Inflammatory macrophage treated with lipopolysaccharide for 1 hour (primary cell): Measurements from ENCODE around the gene MUC21.

Experiments used
- DNase-seq, 2 donors: peaks; one replicate each; pipeline ENCODE4 v3.0.0-alpha.2; 2020 to 2022

Gene MUC21

GRCh38 chr6:30983439-30983838, at the start of gene MUC21:
MUC21 (plus strand) TSS chr6:30983718; CDS start chr6:30983959, 241 bp downstream.
- no peak for DNase-seq

- no peak for DNase-seq
These were observed 48.5 kb upstream of the MUC21 start for GRCh38 chr6:30935018-30935417.

DNA sequence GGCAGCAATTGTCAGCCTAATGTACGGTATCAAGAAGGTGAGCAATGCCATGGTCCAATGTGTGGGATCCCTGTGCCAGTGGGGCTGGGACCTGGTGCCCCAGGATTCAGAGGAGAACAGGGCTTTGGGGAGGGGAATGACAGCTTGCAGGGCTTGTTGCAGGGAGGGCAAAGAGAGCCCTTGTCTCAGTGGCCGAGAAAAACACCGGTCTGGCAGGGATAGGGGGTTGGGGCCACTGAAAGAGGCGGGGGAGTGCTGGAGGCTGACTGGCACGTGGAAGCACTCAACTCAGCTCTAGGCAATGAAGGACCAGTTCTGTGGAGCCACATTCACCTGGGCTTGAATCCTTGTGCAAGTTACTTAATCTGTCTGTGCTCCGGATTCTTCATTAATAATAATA, 46.3 kb upstream of the MUC21 start:
- no peak for DNase-seq

GRCh38 chr6:30938730-30939129, 44.8 kb upstream of the MUC21 start:
- no peak for DNase-seq

- DNase-seq, result no peak
These were observed 44.0 kb upstream of the MUC21 start for GRCh38 chr6:30939473-30939872.

- no peak for DNase-seq
These were observed 43.0 kb upstream of the MUC21 start, which contains the start of gene MUCL3 for GRCh38 chr6:30940361-30940986. MUCL3 (plus strand) TSS chr6:30940973; CDS start chr6:30941000, 27 bp downstream.

GRCh38 chr6:30942338-30943060, 41.0 kb upstream of the MUC21 start:
- peak; percentile 21 to 48 for DNase-seq

GRCh38 chr6:30944051-30944450, 39.5 kb upstream of the MUC21 start:
- DNase-seq, result no peak

GRCh38 chr6:30945281-30945680, 38.2 kb upstream of the MUC21 start:
- no peak for DNase-seq

- DNase-seq, result no peak
These were observed 36.3 kb upstream of the MUC21 start for GRCh38 chr6:30947231-30947630.

DNA sequence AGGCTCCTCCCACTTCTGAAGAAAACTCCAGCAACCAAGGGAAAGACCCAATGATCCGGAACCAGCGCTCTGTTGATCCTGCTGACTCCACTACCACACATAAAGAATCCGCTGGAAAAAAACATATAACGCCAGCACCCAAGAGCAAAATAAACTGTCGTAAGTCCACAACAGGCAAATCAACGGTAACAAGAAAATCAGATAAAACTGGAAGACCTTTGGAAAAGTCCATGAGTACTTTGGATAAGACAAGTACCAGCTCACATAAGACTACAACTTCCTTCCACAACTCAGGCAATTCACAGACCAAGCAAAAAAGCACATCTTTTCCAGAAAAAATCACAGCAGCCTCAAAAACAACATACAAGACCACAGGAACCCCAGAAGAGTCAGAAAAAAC, 34.7 kb upstream of the MUC21 start:
- no peak for DNase-seq

DNA sequence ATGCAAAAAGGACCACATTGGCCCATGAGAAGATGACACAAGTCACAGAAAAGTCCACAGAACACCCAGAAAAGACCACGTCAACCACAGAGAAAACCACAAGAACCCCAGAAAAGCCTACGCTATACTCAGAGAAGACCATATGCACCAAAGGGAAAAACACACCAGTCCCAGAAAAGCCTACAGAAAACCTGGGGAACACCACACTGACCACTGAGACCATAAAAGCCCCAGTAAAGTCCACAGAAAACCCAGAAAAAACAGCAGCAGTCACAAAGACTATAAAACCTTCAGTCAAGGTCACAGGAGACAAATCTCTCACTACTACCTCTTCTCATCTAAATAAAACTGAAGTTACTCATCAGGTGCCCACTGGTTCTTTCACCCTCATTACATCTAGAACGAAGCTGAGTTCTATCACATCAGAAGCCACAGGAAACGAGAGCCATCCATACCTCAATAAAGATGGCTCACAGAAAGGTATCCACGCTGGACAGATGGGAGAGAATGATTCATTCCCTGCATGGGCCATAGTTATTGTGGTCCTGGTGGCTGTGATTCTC, 31.5 kb upstream of the MUC21 start:
- DNase-seq, result no peak

- DNase-seq, result no peak
These were observed 28.7 kb upstream of the MUC21 start for GRCh38 chr6:30954631-30955366.

DNA sequence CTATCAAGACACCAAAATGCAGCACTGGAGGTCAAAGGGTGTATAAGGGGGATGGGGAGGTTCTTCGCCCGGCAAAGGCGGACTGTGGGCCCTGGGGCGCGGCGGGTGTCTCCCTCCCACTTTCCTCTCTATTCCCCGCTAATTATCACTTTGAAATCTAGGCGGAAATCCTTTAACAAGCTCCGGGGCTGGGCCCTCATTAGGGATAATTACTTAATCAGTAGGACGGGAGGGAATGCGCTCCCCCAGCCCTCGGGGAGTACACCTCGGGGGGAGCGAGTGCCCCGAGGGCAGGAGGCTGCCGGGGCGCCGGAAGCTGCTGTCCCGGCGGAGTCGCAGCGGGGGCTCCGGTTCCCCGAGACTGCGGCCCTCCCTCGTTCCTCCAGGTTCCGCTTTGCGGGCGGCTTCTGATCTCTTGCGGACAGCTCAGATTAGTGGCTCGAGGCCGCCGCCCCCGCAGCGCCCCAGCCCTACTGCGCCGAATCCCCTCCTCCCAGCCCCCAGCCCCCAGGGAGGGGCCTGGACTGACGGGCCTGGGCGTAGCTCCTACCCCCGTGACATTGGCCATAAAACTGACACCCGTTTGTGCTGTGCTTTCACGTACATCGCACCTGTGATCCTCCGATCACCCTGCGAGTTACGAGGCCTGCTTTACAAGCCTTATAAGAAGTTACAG, 28.0 kb upstream of the MUC21 start:
- peak; percentile 49 for DNase-seq

GRCh38 chr6:30957716-30958115, 25.8 kb upstream of the MUC21 start:
- DNase-seq, result no peak

GRCh38 chr6:30960907-30961673, 22.4 kb upstream of the MUC21 start:
- peak in 1 of 2 donors; percentile 17 for DNase-seq

- DNase-seq, result no peak
These were observed 20.8 kb upstream of the MUC21 start for GRCh38 chr6:30962716-30963115.

- DNase-seq, result no peak
These were observed 19.9 kb upstream of the MUC21 start for GRCh38 chr6:30963641-30964040.

- no peak for DNase-seq
These were observed 19.4 kb upstream of the MUC21 start for GRCh38 chr6:30964075-30964474.

GRCh38 chr6:30965140-30965601, 18.3 kb upstream of the MUC21 start:
- DNase-seq, result no peak

DNA sequence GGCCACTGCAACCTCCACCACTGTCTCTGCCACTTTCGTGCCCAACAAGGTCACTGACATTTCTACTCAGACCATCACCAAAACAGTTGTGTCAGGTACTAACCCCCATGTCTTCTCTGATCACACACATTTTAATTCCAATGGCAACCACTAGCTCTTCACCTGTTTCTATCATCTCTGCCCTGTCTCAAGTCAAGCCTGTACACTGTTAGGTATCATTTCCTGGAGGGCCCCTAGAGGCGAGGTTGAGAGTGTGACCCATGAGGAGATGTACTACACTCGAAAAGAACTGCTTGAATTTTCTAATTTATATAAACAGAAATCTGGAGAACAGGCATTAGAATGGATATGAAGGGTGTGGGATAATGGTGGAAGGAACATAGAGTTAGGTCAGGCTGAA, 17.4 kb upstream of the MUC21 start:
- DNase-seq, result no peak

- DNase-seq, result peak; percentile 77 to 87
These were observed 14.3 kb upstream of the MUC21 start for GRCh38 chr6:30969171-30969570.
